Measurements from ENCODE around the gene ACOT7. TPM values are rescaled to one million over a fixed set of nuclear protein-coding genes. Genes with fewer than 3 reads are reported as not detected.

The ACOT7 gene
- total and polyA plus RNA-seq, 2 donors (not counting 1 experiment from before 2014, with no cell fraction given), result 4.2 to 4.6 TPM

GRCh38 chr1:6380037-6380436 lies 13.5 kb downstream of the ACOT7 start:
- Histone ChIP-seq H3K4me3 (ENCODE audit: control extremely low read depth in 1 of 5, extremely low read depth in 1 of 5, insufficient read depth in 1 of 5, low read depth in 2 of 5, low read length in 4 of 5) (no peak overlapping the region), H3K4me2 (replicated peaks; ENCODE audit: low read depth, low read length, poor library complexity, severe bottlenecking) (no peak overlapping the region), H3K27ac (ENCODE audit: low read length in 2 of 2) (no peak overlapping the region), H2AFZ (ENCODE audit: insufficient read depth, low read depth, low read length, poor library complexity, severe bottlenecking) (no peak overlapping the region), H4K20me1 (ENCODE audit: control insufficient read depth, insufficient read depth, low read length, poor library complexity, severe bottlenecking) (no peaks in the 10 kb centered on the region), H3K79me2 (ENCODE audit: control insufficient read depth, insufficient read depth, low read length) (peaks cover 2% of the 10 kb centered on the region), H3K9me3 (ENCODE audit: control extremely low read depth in 1 of 3, control insufficient read depth in 2 of 3, insufficient read depth in 1 of 3, low read length in 2 of 3) (peaks cover 0 to 4% (median 0%) of the 10 kb centered on the region in 3 donors), H3K4me1 (ENCODE audit: control insufficient read depth in 2 of 2, insufficient read depth in 2 of 2, low read length in 2 of 2) (no peaks in the 10 kb centered on the region), H3K9ac (ENCODE audit: low read length) (no peak overlapping the region), H3K27me3 (replicated peaks in 1 of 4; ENCODE audit: control extremely low read depth in 1 of 4, control insufficient read depth in 3 of 4, insufficient read depth in 4 of 4, low read length in 3 of 4) (no peaks in the 10 kb centered on the region), H3K36me3 (replicated peaks in 1 of 2; ENCODE audit: control extremely low read depth in 1 of 2, control insufficient read depth in 1 of 2, extremely low read depth in 1 of 2, insufficient read depth in 2 of 2, low read length in 1 of 2) (no peaks in the 10 kb centered on the region)
- DNase-seq (no peak), ATAC-seq (ENCODE audit: low read depth) (no peak)
- no peaks in the 10 kb centered on the region for H3K9me3 Mint-ChIP-seq (ENCODE audit: insufficient read depth)
- ChIA-PET CTCF (interaction anchor here (1.1 kb wide), 1 partner anchor 9 kb away, joined by 3 read pairs; no protein-coding TSS in a partner anchor), POLR2A (no interaction called here)
- no peaks in the 10 kb centered on the region for H3K4me1 Mint-ChIP-seq
- H3K27ac Mint-ChIP-seq, result no peak overlapping the region
- no CpG with 5 or more reads among the region's 7 CpGs for WGBS (ENCODE audit: insufficient coverage)
- H3K27me3 Mint-ChIP-seq, result no peaks in the 10 kb centered on the region
- intact Hi-C loops (cut with micrococcal nuclease), result no loop called here
- no peak overlapping the region for H3K4me3 Mint-ChIP-seq
- TF ChIP-seq CTCF (IDR thresholded peaks at IDR 0.05), result no peak
- TF ChIP-seq EZH2 (IDR thresholded peaks at IDR 0.05; ENCODE audit: borderline replicate concordance, insufficient read depth, low read depth, low read length, poor library complexity, severe bottlenecking), result no peak

- CTCF ChIA-PET, result interaction anchor here (1.2 kb wide), 1 partner anchor 30 kb away, joined by 4 read pairs; no protein-coding TSS in a partner anchor
- H3K4me2 ChIP-seq (replicated peaks; ENCODE audit: low read depth, low read length, poor library complexity, severe bottlenecking), result no peak overlapping the region
- H3K9me3 ChIP-seq (ENCODE audit: control extremely low read depth in 1 of 3, control insufficient read depth in 2 of 3, insufficient read depth in 1 of 3, low read length in 2 of 3), result no peaks in the 10 kb centered on the region
- intact Hi-C loops (cut with micrococcal nuclease), result no loop called here
- H3K4me1 Mint-ChIP-seq, result no peaks in the 10 kb centered on the region
- H3K27ac ChIP-seq (ENCODE audit: low read length in 2 of 2), result no peak overlapping the region
- 78% methylated on average over 8 of the region's 12 CpGs for WGBS (ENCODE audit: insufficient coverage)
- no peak overlapping the region for H3K9ac ChIP-seq (ENCODE audit: low read length)
- H2AFZ ChIP-seq (ENCODE audit: insufficient read depth, low read depth, low read length, poor library complexity, severe bottlenecking), result no peak overlapping the region
- H3K4me1 ChIP-seq (ENCODE audit: control insufficient read depth in 2 of 2, insufficient read depth in 2 of 2, low read length in 2 of 2), result no peaks in the 10 kb centered on the region
- H3K9me3 Mint-ChIP-seq (ENCODE audit: insufficient read depth), result no peaks in the 10 kb centered on the region
- H3K27ac Mint-ChIP-seq, result no peak overlapping the region
- no peaks in the 10 kb centered on the region for H3K27me3 Mint-ChIP-seq
- H3K4me3 Mint-ChIP-seq, result no peak overlapping the region
- H3K27me3 ChIP-seq (replicated peaks in 1 of 4; ENCODE audit: control extremely low read depth in 1 of 4, control insufficient read depth in 3 of 4, insufficient read depth in 4 of 4, low read length in 3 of 4), result no peaks in the 10 kb centered on the region
- DNase-seq (no peak), ATAC-seq (ENCODE audit: low read depth) (no peak)
- TF ChIP-seq CTCF (IDR thresholded peaks at IDR 0.05), result no peak
- no peak for TF ChIP-seq EZH2 (IDR thresholded peaks at IDR 0.05; ENCODE audit: borderline replicate concordance, insufficient read depth, low read depth, low read length, poor library complexity, severe bottlenecking)
- POLR2A ChIA-PET, result no interaction called here
- H3K4me3 ChIP-seq (ENCODE audit: control extremely low read depth in 1 of 5, extremely low read depth in 1 of 5, insufficient read depth in 1 of 5, low read depth in 2 of 5, low read length in 4 of 5), result no peak overlapping the region
- no peaks in the 10 kb centered on the region for H3K36me3 ChIP-seq (replicated peaks in 1 of 2; ENCODE audit: control extremely low read depth in 1 of 2, control insufficient read depth in 1 of 2, extremely low read depth in 1 of 2, insufficient read depth in 2 of 2, low read length in 1 of 2)
- no peaks in the 10 kb centered on the region for H4K20me1 ChIP-seq (ENCODE audit: control insufficient read depth, insufficient read depth, low read length, poor library complexity, severe bottlenecking)
- H3K79me2 ChIP-seq (ENCODE audit: control insufficient read depth, insufficient read depth, low read length), result peaks cover 8% of the 10 kb centered on the region
These were observed 15.3 kb downstream of the ACOT7 start for GRCh38 chr1:6378096-6378746.
